ENCODE data around the gene BAG3. TPM values are rescaled to one million over a fixed set of nuclear protein-coding genes. Genes with fewer than 3 reads are reported as not detected.

BAG3 gene
- total and polyA plus RNA-seq, 3 experiments from 2014 or later, result 11.3 to 12.5 (median 12.0) TPM

DNA sequence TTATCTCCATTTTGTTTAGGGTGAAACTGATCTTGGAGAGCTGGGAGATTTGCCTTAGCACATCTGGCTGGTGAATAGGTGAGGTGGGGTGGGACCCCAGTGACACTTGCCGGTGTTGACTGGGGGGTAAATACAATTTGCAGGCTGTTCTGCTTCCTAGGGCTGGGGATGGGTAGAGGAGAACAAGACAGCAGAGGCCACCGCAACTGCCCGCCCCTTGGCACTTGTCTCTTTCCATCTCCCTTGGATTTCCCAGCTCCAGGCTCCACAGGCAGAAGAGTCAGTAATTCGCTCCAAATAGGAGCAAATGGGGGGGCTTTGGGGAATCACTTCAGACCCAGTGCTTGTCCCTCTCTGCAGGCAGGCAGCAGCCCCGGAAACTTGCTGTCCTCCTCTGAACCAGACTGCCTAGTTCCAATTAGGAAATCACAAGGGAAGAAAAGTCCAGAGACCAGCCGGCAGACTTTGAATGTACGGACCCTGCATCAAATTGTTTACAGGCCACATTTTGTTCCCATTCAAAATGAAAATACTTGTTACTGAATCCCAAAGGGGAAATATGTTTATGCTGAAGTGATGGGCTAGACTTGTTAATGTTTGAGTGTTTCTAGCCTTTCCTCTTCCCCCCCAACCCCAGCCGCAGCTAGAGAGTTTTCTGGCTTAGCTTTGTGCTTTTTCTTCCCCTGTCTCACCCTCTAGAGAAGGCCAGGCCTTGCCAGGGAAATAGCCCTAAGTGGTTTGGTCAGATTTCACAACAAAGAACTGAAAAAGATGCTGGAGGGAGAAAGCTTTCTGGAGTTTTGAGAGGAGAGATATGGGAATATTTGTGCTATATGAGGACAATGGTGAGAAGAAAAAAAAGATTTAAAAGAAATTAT, 64.7 kb downstream of the BAG3 start:
- H3K36me3 ChIP-seq (ENCODE audit: insufficient read depth, low read length), result no peaks in the 10 kb centered on the region
- Mint-ChIP-seq H3K4me3 (peak overlapping the region in 1 of 7 donors; percentile 48), H3K36me3 (peaks cover 0 to 3% (median 0%) of the 10 kb centered on the region in 3 donors), H3K27me3 (peaks cover 0 to 1% of the 10 kb centered on the region in 2 donors), H3K27ac (no peak overlapping the region), H3K4me1 (no peaks in the 10 kb centered on the region), H3K9me3 (peaks cover 0 to 6% (median 0%) of the 10 kb centered on the region in 5 donors)
- no peaks in the 10 kb centered on the region for H3K4me1 ChIP-seq (ENCODE audit: insufficient read depth, low read length)
- CTCF ChIA-PET, result no interaction called here
- no peak overlapping the region for H3K4me3 ChIP-seq (ENCODE audit: low read length)
- no peak for DNase-seq
- H3K27ac ChIP-seq (ENCODE audit: low read depth, low read length), result no peak overlapping the region
- H3K9me3 ChIP-seq (ENCODE audit: low read length), result no peaks in the 10 kb centered on the region
- no peaks in the 10 kb centered on the region for H3K27me3 ChIP-seq (ENCODE audit: insufficient read depth, low read length, poor library complexity, severe bottlenecking)
- POLR2A ChIA-PET, result interaction anchor here (0.5 kb wide), 1 partner anchor 29 kb away, joined by 3 read pairs; no protein-coding TSS in a partner anchor

DNA sequence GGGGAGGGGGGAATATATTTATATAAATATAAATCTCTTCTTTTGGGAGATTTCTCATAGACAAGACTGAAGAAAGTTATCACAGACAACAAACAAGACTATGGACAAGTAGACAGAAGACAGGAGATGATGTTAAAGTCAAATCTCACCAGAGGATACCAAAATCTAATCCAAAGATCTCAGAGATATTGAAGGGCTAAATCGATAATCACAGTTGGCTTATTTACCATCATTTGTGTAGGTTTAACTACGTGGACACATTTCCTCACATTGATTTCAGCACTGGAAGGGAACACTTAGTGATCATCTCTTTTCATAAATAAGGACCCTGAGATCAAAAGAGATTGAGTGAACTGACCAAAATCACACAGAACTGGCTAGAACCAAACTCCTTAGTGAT, 72.0 kb downstream of the BAG3 start:
- H3K36me3 Mint-ChIP-seq, result peaks cover 0 to 4% (median 0%) of the 10 kb centered on the region in 3 donors
- Histone ChIP-seq H3K27ac (ENCODE audit: low read depth, low read length) (no peak overlapping the region), H3K4me1 (ENCODE audit: insufficient read depth, low read length) (peaks cover 15% of the 10 kb centered on the region), H3K9me3 (ENCODE audit: low read length) (no peaks in the 10 kb centered on the region), H3K27me3 (ENCODE audit: insufficient read depth, low read length, poor library complexity, severe bottlenecking) (no peaks in the 10 kb centered on the region), H3K36me3 (ENCODE audit: insufficient read depth, low read length) (no peaks in the 10 kb centered on the region), H3K4me3 (ENCODE audit: low read length) (no peak overlapping the region)
- H3K9me3 Mint-ChIP-seq, result no peaks in the 10 kb centered on the region
- no peak overlapping the region for H3K27ac Mint-ChIP-seq
- H3K4me3 Mint-ChIP-seq, result peak overlapping the region in 1 of 7 donors; percentile 88
- H3K27me3 Mint-ChIP-seq, result no peaks in the 10 kb centered on the region
- H3K4me1 Mint-ChIP-seq, result peaks cover 14 to 27% (median 23%) of the 10 kb centered on the region in 3 donors
- CTCF ChIA-PET, result no interaction called here
- POLR2A ChIA-PET, result no interaction called here
- no peak for DNase-seq

DNA sequence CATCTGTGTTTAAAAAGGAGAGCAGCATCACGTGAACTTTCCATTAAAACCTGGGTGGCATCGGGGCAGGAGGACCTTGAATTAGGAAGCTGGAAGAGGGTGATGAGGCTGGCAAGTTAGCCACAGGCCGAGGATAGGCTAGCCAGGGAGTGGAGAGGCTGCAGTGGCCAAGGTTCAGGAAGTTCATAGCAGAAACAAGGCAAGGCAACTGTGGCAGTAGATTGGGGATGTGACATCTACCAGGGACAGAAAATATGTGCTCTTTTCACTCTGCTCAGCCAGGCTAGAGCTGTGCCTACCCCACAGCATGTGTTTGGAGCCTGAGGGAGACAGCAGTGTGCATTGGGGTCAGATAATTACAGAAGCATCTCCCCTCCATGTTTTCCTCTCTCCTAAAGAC, 72.4 kb downstream of the BAG3 start:
- no peaks in the 10 kb centered on the region for H3K9me3 ChIP-seq (ENCODE audit: low read length)
- H3K27ac ChIP-seq (ENCODE audit: low read depth, low read length), result no peak overlapping the region
- H3K9me3 Mint-ChIP-seq, result no peaks in the 10 kb centered on the region
- peaks cover 0 to 4% (median 0%) of the 10 kb centered on the region in 3 donors for H3K36me3 Mint-ChIP-seq
- no peak for DNase-seq
- H3K4me1 Mint-ChIP-seq, result peaks cover 16 to 32% (median 27%) of the 10 kb centered on the region in 3 donors
- no peaks in the 10 kb centered on the region for H3K27me3 Mint-ChIP-seq
- peak overlapping the region in 3 of 7 donors; percentile 3 to 88 (median 23) for H3K4me3 Mint-ChIP-seq
- H3K4me3 ChIP-seq (ENCODE audit: low read length), result no peak overlapping the region
- peak overlapping the region in 1 of 8 donors; percentile 60 for H3K27ac Mint-ChIP-seq
- H3K27me3 ChIP-seq (ENCODE audit: insufficient read depth, low read length, poor library complexity, severe bottlenecking), result no peaks in the 10 kb centered on the region
- H3K36me3 ChIP-seq (ENCODE audit: insufficient read depth, low read length), result no peaks in the 10 kb centered on the region
- ChIA-PET CTCF (interaction anchor here (3.8 kb wide), 1 partner anchor 28 kb away, joined by 14 read pairs; no protein-coding TSS in a partner anchor), POLR2A (no interaction called here)
- peaks cover 15% of the 10 kb centered on the region for H3K4me1 ChIP-seq (ENCODE audit: insufficient read depth, low read length)

DNA sequence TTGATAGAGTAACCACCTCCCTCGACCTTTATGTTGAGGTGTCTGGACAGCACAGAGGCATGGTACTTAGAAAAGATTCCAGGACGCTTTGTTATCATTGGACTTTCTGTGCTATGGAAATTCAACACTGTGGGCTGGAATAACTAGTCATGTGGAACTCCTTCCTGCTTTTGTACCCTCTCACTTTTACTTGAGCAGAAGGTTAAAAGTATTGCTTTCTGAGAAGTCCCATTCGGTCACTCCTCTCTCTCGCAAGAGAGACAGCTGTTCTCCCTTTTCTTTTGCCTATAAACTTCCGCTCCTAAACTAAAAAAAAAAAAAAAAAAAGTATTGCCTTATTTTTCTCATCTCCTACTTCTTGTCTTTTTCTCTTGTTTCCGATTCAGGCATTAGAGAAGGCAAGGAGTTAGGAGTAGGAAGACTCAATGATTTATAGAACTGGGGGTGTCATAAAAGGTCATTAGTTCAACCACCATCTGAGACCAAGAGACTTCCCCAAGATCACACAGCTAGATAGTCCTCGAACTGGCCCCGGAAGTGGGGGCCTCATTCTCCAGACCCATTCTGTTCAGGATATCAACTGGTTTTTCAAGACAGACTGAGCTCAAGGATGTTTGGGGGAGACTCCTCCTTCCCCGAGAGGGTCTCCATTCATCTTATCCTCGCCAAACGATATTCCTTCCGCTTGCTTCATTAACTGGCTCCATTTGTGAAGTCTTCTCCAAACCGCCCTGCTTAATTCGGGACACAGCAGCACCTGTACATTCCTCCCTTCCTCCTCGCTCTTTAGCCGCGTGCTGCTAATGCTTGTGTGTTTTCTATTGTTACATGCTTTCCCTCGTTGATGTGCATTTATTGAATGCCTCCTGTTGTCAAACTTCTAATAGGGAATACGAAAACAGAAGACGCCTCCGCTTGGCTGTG, 73.7 kb downstream of the BAG3 start:
- H3K27ac Mint-ChIP-seq, result peak overlapping the region; percentile 0 to 98 (median 62)
- no peaks in the 10 kb centered on the region for H3K9me3 ChIP-seq (ENCODE audit: low read length)
- peaks cover 0 to 4% (median 0%) of the 10 kb centered on the region in 3 donors for H3K36me3 Mint-ChIP-seq
- ChIA-PET POLR2A (interaction anchor here (0.6 to 1.9 kb wide), 10 partner anchors 12 to 970 kb away, joined by 3 to 16 read pairs (median 4); partner anchors contain the start of genes BAG3, CACUL1, MCMBP and RGS10), CTCF (interaction anchor here (0.6 to 3.8 kb wide), 6 partner anchors 11 to 69 kb away, joined by 3 to 14 read pairs (median 4); no protein-coding TSS in a partner anchor)
- H3K9me3 Mint-ChIP-seq, result no peaks in the 10 kb centered on the region
- H3K27me3 Mint-ChIP-seq, result no peaks in the 10 kb centered on the region
- H3K4me1 ChIP-seq (ENCODE audit: insufficient read depth, low read length), result peaks cover 15% of the 10 kb centered on the region
- no peak for DNase-seq
- peak overlapping the region; percentile 72 for H3K4me3 ChIP-seq (ENCODE audit: low read length)
- H3K4me3 Mint-ChIP-seq, result peak overlapping the region; percentile 65 to 93 (median 86)
- H3K4me1 Mint-ChIP-seq, result peaks cover 17 to 35% (median 29%) of the 10 kb centered on the region in 3 donors
- no peaks in the 10 kb centered on the region for H3K36me3 ChIP-seq (ENCODE audit: insufficient read depth, low read length)
- peak overlapping the region; percentile 72 for H3K27ac ChIP-seq (ENCODE audit: low read depth, low read length)
- no peaks in the 10 kb centered on the region for H3K27me3 ChIP-seq (ENCODE audit: insufficient read depth, low read length, poor library complexity, severe bottlenecking)

DNA sequence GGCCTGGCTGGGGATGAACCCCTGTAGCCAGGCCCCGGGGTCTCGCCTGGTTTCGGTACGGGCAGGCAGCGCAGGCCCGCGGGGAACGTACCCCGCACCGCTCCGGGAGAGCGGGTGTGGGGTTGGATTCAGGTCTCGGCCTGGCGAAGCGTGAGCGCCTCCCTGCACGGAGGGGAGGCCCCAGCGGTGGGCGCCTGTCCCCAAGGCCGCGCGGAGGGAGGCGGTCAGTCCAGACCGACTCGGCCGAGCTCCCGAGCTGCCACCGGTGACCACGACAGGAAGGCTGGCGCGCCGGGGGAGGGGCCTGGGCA, 74.3 kb downstream of the BAG3 start:
- Histone ChIP-seq H3K9me3 (ENCODE audit: low read length) (no peaks in the 10 kb centered on the region), H3K4me3 (ENCODE audit: low read length) (peak overlapping the region; percentile 72), H3K27me3 (ENCODE audit: insufficient read depth, low read length, poor library complexity, severe bottlenecking) (no peaks in the 10 kb centered on the region), H3K4me1 (ENCODE audit: insufficient read depth, low read length) (peaks cover 15% of the 10 kb centered on the region), H3K36me3 (ENCODE audit: insufficient read depth, low read length) (no peaks in the 10 kb centered on the region), H3K27ac (ENCODE audit: low read depth, low read length) (peak overlapping the region; percentile 72)
- POLR2A ChIA-PET, result interaction anchor here (0.6 to 1.9 kb wide), 9 partner anchors 12 to 970 kb away, joined by 3 to 16 read pairs (median 6); partner anchors contain the start of genes BAG3, CACUL1, MCMBP and RGS10
- Mint-ChIP-seq H3K27ac (peak overlapping the region; percentile 0 to 98 (median 57)), H3K36me3 (peaks cover 0 to 4% (median 0%) of the 10 kb centered on the region in 3 donors), H3K4me1 (peaks cover 17 to 35% (median 29%) of the 10 kb centered on the region in 3 donors), H3K4me3 (peak overlapping the region; percentile 65 to 93 (median 86)), H3K9me3 (no peaks in the 10 kb centered on the region), H3K27me3 (no peaks in the 10 kb centered on the region)
- CTCF ChIA-PET, result interaction anchor here (0.6 to 3.8 kb wide), 10 partner anchors 10 to 134 kb away, joined by 3 to 14 read pairs (median 3); no protein-coding TSS in a partner anchor
- DNase-seq, result no peak

DNA sequence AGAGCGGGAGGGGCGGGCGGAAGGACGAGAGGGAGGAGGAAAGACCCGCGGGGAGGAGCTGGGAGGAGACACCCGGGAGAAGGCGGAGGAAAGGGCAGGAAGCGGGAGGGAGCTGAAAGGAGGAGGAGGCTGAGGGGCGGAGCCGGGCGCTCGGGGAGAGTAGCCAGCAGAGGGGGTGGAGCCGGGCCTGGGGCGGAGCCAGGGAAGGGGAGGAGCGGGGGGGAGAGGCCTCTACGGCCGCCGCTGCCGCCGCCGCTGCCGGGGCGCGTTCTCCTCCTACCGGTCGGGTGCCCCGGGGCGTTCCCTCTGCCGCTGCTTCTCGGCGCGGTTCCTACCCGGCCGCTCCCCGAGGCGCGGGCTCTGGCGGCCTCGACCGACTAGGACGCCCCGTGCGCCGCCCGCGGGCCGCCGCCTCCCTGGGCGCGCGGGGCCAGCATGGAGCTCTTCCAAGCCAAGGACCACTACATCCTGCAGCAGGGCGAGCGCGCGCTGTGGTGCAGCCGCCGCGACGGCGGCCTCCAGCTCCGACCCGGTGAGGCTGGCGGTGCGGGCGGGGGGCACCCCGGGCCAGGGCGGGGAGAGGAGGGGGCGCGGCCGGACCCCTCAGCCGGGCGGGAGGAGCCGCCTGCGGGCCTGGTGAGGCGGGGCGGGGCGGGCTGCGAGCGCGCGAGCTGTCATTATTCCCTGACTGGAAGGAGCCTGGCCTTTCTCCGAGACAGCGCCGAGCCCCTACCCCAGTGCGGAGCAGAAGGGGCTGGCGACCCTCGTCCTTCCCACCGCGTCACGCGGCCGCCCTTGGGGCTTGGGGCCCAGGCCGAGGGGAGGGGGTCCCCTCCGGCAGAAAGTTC, 74.9 kb downstream of the BAG3 start, which contains the start of gene INPP5F:
INPP5F (plus strand) TSS at position 223 of the 848 bp plus-strand sequence; CDS start at position 436, 213 bp downstream.
- Mint-ChIP-seq H3K4me1 (peaks cover 17 to 35% (median 29%) of the 10 kb centered on the region in 3 donors), H3K4me3 (peak within 1 kb of the TSS; percentile 89 to 93 (median 90)), H3K9me3 (no peaks in the 10 kb centered on the region), H3K27ac (peak within 1 kb of the TSS; percentile 51 to 98 (median 84)), H3K27me3 (no peaks in the 10 kb centered on the region), H3K36me3 (peaks cover 0 to 4% (median 0%) of the 10 kb centered on the region in 3 donors)
- peak; percentile 96 to 100 (median 98) for DNase-seq
- Histone ChIP-seq H3K4me1 (ENCODE audit: insufficient read depth, low read length) (peaks cover 15% of the 10 kb centered on the region), H3K4me3 (ENCODE audit: low read length) (peak within 1 kb of the TSS; percentile 73), H3K27me3 (ENCODE audit: insufficient read depth, low read length, poor library complexity, severe bottlenecking) (no peaks in the 10 kb centered on the region), H3K27ac (ENCODE audit: low read depth, low read length) (peak within 1 kb of the TSS; percentile 72), H3K9me3 (ENCODE audit: low read length) (no peaks in the 10 kb centered on the region), H3K36me3 (ENCODE audit: insufficient read depth, low read length) (no peaks in the 10 kb centered on the region)
- ChIA-PET CTCF (interaction anchor here (0.6 to 3.8 kb wide), 11 partner anchors 10 to 133 kb away, joined by 3 to 14 read pairs (median 3); no protein-coding TSS in a partner anchor), POLR2A (interaction anchor here (0.5 to 1.9 kb wide), 13 partner anchors 10 to 971 kb away, joined by 3 to 16 read pairs (median 4); partner anchors contain the start of genes BAG3, CACUL1, MCMBP and RGS10)
